RPMI8226 (cell line): Measurements from ENCODE around the gene SIK1.
"Not testable (repeated sequence)": the region's sequence is repeated elsewhere in the genome, so short reads cannot be mapped to it uniquely, and the experiment has no call there.

Experiments used
- DNase-seq: peaks from one replicate; pipeline ENCODE4 v3.0.0-alpha.2; 2015

The SIK1 gene

GRCh38 chr21:43383351-43383750, 43.6 kb downstream of the SIK1 start:
- DNase-seq: not testable (repeated sequence)

DNA sequence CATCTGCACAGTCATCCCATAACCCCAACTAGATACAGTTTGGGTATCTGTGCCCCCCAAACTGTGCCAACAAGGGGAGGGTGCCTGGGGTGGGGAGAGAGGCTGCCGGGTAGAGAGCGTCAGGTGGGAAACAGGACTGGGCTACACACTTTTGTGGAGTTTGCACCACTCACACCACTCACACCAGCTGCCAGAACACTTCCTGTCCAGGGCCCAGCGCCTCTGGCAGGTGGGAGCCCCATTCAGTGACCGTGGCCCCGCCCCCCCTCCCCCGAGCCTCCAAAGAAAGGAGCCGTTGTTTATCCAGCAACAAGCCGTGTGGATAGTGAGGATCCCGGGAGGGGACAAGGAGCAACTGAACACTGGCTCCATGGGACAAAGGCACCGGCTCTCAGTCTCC, 44.0 kb downstream of the SIK1 start:
- not testable (repeated sequence) for DNase-seq

- not testable (repeated sequence) for DNase-seq
Measured at GRCh38 chr21:43380852-43381533, 45.9 kb downstream of the SIK1 start.

DNA sequence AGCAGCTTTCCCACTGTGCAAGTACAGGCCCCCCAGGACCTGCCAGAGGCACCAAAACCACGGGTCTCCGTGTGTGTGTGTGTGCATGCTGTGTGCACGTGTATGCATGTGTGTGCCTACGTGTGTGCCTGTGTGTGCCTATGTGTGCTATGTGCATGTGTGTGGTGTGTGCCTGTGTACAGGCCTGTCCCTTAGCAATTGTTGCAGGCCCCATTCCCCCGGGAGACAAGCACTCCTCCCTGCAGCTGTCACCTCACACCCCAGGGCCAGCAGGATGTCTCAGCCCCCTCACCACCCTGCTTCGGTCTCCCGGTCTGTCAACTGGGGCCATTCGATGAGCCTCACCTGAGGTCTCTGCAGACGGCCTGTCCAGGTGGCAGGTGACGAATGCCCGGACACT, 46.6 kb downstream of the SIK1 start:
- DNase-seq: not testable (repeated sequence)

DNA sequence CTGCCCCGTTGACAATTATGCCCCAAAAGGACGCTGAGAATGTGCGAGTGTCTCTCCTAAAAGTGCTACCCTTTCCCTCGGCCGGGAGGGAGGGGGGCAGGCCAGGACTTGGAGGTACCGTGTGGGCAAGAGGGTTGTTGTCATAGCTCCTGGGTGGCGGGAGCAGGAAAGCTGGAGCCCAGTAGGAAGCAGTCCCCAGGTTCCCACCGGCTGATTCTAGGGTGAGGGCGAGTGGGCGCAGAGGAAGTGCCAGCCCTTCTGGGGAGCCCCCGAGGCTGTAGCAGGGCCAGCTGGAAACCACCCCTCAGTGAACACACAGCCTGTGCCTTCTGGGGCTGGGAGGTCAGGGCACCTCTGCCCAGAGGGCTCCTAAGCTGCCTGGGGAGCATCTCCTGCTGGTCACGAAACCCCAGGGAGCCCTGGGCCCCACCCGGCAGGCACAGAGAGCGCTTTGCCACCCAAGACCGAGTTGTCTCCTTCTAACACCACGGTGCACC, 47.3 kb downstream of the SIK1 start:
- not testable (repeated sequence) for DNase-seq

GRCh38 chr21:43376478-43376882, 50.5 kb downstream of the SIK1 start:
- DNase-seq: no peak

DNA sequence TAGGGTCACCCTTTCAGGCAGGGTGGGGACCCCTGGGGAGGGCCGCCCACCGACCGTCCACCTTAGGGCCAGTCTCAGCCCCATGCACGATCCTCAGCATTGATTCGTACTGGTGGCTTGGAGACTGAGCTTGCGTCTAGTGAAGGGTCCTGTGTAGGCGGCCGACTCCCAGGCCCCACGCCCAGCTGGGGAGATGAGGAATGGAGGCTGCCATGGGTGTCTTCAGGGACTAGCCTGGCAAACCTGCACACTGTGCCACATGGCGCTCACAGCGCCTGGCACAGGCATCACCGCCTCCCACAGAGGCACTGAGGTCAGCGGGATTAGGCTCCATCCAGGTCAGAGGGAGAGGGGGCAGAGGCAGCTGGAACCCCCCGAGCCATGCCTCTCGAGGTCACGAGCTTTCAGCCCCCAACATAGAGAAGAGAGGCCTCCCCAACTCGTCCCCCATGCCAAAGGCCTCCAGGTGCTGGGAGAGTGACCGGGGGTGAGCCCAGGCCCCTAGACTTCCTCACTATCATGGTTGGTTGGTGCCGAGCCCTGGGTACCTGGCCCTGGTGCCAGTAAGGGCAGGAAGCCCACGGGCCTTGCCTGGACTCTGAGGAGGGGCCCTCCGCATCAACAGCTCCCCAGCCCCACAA, 51.0 kb downstream of the SIK1 start:
- DNase-seq: no peak

- no peak for DNase-seq
Measured at GRCh38 chr21:43375006-43375836, 51.7 kb downstream of the SIK1 start.

GRCh38 chr21:43374228-43374885, 52.6 kb downstream of the SIK1 start:
- no peak for DNase-seq

GRCh38 chr21:43373362-43374227, 53.3 kb downstream of the SIK1 start:
- no peak for DNase-seq

DNA sequence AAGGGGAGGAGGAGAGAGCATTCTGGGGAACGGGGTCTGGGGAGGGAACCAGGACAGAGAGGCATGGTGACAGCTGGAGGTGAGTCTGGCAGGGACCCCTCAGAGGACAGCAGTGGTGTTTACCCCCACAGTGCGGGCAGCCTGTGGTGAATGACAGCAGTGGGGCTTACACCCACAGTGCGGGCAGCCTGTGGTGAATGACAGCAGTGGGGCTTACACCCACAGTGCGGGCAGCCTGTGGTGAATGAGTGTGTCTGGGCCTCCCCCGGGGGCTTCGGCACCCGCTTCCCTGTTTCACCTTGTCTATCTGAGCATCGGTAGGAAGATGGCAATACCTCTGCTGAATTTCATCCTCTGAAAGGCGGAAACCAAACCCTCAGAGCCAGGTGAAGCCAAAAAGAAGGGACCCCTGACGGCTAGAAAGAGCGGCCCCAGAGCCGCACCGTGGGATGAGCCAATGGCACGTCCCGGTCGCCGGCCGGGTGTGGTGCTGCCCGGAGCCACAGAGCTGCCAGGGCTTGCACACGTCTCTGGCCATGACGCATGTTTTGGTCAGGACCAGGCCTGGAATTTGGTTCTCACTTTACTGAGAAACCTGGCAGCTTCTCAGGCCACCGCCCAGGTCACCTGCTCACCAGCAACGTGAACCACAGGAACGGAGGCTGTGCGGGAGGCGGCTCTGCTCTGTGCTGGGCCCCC, 54.1 kb downstream of the SIK1 start:
- no peak for DNase-seq

DNA sequence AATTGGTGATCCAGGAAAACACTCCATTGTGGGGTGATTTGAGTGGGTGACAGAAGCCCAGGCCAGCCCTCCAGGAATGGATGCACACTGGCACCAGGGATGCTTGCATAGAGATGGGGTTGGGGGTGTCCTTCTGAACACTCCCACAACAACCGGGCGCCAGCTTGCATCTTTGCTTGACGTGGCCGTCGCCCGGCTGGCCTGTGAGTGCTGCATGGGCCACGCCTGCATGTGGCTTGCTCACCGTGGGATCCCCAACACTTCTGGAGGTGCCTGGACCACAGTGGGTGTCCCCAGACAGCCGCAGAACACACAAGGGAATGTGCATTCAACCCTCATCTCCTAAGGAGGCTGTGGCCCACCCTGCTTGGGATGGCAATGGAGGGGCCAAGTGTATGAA, 55.1 kb downstream of the SIK1 start:
- no peak for DNase-seq

DNA sequence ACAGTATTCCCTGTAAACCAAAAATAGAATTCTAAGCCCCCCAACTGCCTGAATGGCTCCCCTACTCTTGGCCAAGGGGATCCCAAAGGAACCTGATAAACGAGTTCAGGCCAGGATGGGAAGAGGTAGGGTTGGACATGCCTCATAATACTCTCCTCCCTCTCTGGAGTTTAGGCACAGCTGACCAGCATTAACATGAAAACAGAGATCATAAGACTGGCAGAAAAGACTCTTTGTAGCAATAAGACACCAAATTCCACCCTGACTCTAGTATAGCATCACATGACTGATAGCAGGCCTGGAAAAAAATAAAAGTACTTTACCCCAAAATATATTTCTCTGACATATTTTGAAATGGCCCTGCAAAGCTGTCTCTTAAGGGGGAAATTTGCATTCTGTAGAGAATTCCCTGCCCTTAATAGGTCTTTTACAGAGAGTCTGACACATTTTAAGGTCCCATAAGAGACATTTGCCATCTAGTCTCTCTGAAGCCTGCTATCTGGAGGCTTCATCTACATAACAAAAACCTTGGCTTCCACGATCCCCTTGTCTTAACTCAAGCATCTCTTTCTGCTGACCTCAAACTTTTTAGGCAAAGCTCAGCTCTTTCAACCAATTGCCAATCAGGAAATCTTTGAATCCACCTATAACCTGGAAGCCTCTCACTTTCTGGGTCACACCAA, 55.9 kb downstream of the SIK1 start:
- DNase-seq: no peak

DNA sequence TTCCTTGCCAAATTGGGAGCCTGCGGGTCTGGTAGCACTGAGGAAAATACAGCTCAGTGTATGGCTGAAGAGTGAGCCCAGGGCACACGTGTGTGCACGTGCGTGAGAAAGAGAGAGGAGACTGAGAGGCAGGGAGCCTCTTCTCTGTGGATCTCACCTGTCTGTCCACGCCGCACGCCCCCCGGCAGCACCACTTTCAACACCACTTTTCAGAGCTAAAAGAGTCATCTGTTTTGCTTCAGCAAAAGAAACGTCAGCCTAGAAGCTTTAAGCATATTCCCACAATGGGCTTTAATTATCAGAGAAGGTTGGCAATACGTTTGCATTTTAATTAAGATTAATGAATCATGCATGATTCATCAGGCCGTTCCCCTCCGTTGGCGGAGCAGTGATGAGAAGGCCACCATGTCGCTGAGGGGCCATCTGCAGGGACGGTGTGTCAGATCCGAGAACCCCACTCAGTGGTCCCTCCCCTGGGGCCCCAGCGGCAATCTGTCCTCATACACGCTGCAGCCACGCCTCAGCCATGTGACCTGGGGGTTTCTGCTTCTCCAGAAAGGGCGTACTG, 56.8 kb downstream of the SIK1 start:
- no peak for DNase-seq

DNA sequence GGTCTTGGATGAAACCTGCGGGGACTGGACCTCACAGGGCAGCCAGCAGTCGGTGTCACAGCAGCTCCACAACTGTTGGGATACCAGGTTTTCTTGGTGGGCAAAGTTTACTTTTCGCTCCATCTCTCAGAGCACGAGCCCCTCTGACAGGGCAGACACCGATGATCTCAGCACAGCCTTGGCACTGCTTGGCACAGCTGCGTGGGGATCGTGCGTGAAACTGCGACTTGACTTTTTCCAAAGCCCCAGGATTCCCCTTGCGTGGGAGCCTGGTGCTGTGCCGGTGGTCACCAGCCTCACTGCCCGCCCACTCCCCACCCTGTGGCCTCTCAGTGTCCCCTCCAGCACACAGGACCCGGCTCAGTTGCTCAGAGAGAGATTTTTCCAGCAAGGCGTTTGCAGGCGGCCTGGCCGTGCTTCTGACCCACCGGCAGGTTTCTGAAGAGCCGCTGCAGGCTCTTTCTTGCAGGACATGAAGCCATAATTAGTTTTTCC, 57.3 kb downstream of the SIK1 start:
- no peak for DNase-seq

DNA sequence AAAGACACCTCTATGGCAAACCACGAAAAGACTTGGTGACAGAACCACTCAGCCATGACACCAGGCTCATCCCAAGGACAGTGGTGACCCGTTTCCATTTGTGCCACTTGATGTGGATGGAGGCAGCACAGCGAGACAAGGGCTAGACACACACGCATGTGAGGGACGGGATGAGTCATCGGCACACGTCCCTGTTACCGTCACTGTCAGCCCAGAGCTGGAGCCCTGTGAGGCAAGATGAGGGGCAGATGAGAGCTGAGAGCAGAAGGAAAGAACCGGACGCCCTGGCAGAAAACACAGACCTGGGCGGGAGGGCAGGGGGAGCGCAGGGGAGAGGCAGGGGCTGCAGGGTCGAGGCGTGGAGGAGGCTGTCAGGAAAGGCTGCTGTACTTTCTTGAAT, 57.8 kb downstream of the SIK1 start:
- peak; percentile 53 for DNase-seq

DNA sequence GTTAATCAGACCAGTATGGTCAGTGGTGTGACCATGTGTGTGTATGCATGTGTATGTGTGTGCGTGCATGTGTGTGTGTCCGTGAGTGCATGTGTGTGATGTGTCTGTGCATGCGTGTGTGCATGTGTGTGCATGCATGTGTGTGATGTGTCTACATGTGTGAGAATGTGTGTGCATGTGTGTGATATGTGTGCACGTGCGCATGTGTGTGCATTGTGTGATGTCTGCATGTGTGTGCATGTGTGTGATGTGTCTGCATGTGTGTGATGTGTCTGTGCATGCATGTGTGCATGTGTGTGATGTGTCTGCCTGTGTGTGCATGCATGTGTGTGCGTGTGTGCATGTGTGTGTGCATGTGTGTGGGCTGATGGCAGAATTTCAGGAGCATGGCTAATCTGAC, 58.2 kb downstream of the SIK1 start:
- DNase-seq: no peak

- DNase-seq: no peak
Measured at GRCh38 chr21:43367859-43368258, 59.1 kb downstream of the SIK1 start.

DNA sequence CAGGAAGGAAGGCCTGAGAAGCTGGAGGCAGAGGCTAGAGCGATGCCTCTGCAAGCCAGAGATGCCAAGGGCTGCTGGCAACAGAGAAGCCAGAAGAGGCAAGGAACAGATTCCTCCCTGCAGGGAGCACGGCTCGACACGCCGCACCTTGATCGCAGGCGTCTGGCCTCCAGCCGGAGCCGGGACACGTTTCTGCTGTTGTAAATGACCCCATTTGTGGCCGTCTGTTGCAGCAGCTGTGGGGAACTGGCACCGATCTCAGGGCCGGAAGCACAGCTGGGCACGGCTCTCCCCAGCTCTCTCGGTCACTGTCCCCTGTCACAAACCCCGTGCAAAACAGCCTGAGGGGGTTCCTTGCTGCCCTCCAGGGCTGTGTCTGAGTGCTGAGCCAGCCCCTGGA, 59.6 kb downstream of the SIK1 start:
- peak; percentile 84 for DNase-seq

GRCh38 chr21:43366656-43367055, 60.3 kb downstream of the SIK1 start:
- DNase-seq: no peak
